Caco-2 (cell line): Measurements from ENCODE around the gene SH3BP2. TPM values are rescaled to one million over a fixed set of nuclear protein-coding genes. Genes with fewer than 3 reads are reported as not detected.

Source experiments
- BruUV-seq: library from RNA; stranded (reverse); fragments of 400-500 nt; replicated peaks from 2 replicates; lab custom pipeline; 2021; lab: Mats Ljungman, UMichigan
- CTCF ChIA-PET: fragments of 300-600 bp; sonication (Branson Sonifier 250); formaldehyde crosslinking; loops from one replicate; lab custom pipeline; 2022; ENCODE audit warnings: antibody characterized with exemption; lab: Charles Lee
- POLR2A ChIA-PET: fragments of 300-600 bp; sonication (Branson Sonifier 250); formaldehyde crosslinking; loops from one replicate; lab custom pipeline; 2022; ENCODE audit warnings: antibody characterized with exemption; lab: Charles Lee
- DNase-seq, 2 experiments: peaks; one replicate each; pipeline versions ENCODE4 v3.0.0 to v3.0.0-alpha.2; 2020 to 2022
- H3K27me3 ChIP-seq: replicated peaks from 2 replicates; pipeline ENCODE4 v1.6.0; 2011; ENCODE audit warnings: low read length; ENCODE audit not compliant: control insufficient read depth, insufficient read depth
- H3K36me3 ChIP-seq: 2 replicates; pipeline ENCODE4 v1.5.1; 2011; ENCODE audit warnings: low read length; ENCODE audit not compliant: control insufficient read depth, insufficient read depth
- H3K4me1 ChIP-seq: fragments of 250-450 bp; sonication (Bioruptor Pico); 2 replicates; pipeline ENCODE4 v1.5.1; 2020; ENCODE audit warnings: mild to moderate bottlenecking
- H3K4me3 ChIP-seq: 2 replicates; pipeline ENCODE4 v1.5.1; 2011; ENCODE audit warnings: low read depth, mild to moderate bottlenecking, control low read depth, low read length
- H3K9me3 ChIP-seq: fragments of 250-450 bp; sonication (Bioruptor Pico); 2 replicates; pipeline ENCODE4 v1.5.1; 2020; ENCODE audit warnings: mild to moderate bottlenecking, moderate library complexity
- H3K27ac Mint-ChIP-seq: one replicate; pipeline ENCODE4 v1.8.0; 2022; ENCODE audit warnings: mixed read lengths; ENCODE audit not compliant: unreplicated experiment
- H3K27me3 Mint-ChIP-seq: one replicate; pipeline ENCODE4 v1.8.0; 2022; ENCODE audit warnings: mixed read lengths; ENCODE audit not compliant: insufficient read depth, unreplicated experiment
- H3K36me3 Mint-ChIP-seq: one replicate; pipeline ENCODE4 v1.8.0; 2022; ENCODE audit warnings: mild to moderate bottlenecking, mixed read lengths; ENCODE audit not compliant: insufficient read depth, unreplicated experiment
- H3K4me1 Mint-ChIP-seq: one replicate; pipeline ENCODE4 v1.8.0; 2022; ENCODE audit warnings: low read depth, mixed read lengths; ENCODE audit not compliant: unreplicated experiment
- H3K4me3 Mint-ChIP-seq: one replicate; pipeline ENCODE4 v1.8.0; 2022; ENCODE audit warnings: mild to moderate bottlenecking, moderate library complexity, mixed read lengths; ENCODE audit not compliant: unreplicated experiment
- H3K9me3 Mint-ChIP-seq: one replicate; pipeline ENCODE4 v1.8.0; 2022; ENCODE audit warnings: mixed read lengths; ENCODE audit not compliant: unreplicated experiment
- intact Hi-C: fragments of 100-400 bp; cut with micrococcal nuclease; formaldehyde crosslinking; loops from one replicate; pipeline ENCODE4 v1.10.0; 2022; ENCODE audit not compliant: unreplicated experiment
- total RNA-seq: library from RNA; stranded (reverse); gene quantifications from 2 replicates; pipeline ENCODE4 v1.2.3, GENCODE V29; 2022
- TF ChIP-seq, protein P1 (sequence below), 2 experiments: fragments of 200-600 bp in 1 of 2; IDR thresholded peaks; 1 replicate in 1 of 2; 2 replicates in 1 of 2; pipeline versions ENCODE4 v1.5.1 to v1.8.0; 2011 to 2022; ENCODE audit warnings: antibody characterized with exemption in 1 of 2, control low read depth in 1 of 2, inconsistent platforms in 1 of 2, low read depth in 1 of 2, low read length in 1 of 2, mild to moderate bottlenecking in 1 of 2, moderate library complexity in 1 of 2; ENCODE audit not compliant: insufficient read depth in 1 of 2, severe bottlenecking in 1 of 2, unreplicated experiment in 1 of 2

SH3BP2 gene
- total RNA-seq, 1 experiment from 2014 or later = 44.4 TPM

DNA sequence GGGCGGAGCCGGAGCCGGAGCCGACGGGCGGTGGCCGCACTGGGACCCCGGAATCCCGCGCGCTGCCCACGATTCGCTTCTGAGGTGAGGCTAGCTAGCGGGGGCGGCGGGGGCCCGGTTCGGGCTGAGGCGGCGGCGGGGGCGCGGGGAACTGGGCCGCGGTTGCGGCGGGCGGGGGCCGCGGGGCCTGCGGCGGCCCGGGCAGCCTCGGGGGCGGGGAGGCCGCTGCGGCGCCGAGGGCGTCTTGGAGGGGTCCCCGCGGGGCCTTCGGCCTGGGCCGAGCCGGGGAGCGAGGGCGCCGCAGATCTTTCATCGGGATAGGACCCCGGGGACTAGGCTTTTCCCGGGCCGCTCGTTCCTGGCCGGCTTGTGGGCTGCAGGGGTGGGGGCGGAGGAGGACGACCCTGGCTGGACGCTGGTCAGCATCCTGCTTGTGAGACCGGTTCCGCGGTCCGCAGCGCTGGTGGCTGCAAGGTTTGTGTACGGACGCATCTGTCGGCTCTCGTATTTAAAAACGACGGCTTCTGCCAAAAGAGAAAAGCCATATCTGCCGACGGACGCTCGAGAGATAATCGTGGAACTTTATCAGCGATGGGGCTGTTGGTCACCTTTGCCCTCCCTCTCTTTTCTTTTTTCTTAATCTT lies 51.2 kb downstream of the SH3BP2 start:
- intact Hi-C loops = no loop called here
- ChIA-PET CTCF (no interaction called here), POLR2A (interaction anchor here (0.6 kb wide), 1 partner anchor 51 kb away, joined by 4 read pairs; the partner anchor contains the start of gene SH3BP2)
- H3K4me1 ChIP-seq = peaks cover 27% of the 10 kb centered on the region
- H3K27me3 ChIP-seq = no peaks in the 10 kb centered on the region
- H3K9me3 Mint-ChIP-seq = no peaks in the 10 kb centered on the region
- H3K27me3 Mint-ChIP-seq = no peaks in the 10 kb centered on the region
- peaks cover 26% of the 10 kb centered on the region for H3K36me3 Mint-ChIP-seq
- DNase-seq = peak; percentile 68 to 72
- BruUV-seq = no TSS peak
- H3K27ac Mint-ChIP-seq = peak overlapping the region; percentile 92
- H3K4me3 Mint-ChIP-seq = peak overlapping the region; percentile 90
- H3K4me3 ChIP-seq = peak overlapping the region; percentile 90
- H3K9me3 ChIP-seq = no peaks in the 10 kb centered on the region
- no peaks in the 10 kb centered on the region for H3K36me3 ChIP-seq
- TF ChIP-seq, protein P1, sequence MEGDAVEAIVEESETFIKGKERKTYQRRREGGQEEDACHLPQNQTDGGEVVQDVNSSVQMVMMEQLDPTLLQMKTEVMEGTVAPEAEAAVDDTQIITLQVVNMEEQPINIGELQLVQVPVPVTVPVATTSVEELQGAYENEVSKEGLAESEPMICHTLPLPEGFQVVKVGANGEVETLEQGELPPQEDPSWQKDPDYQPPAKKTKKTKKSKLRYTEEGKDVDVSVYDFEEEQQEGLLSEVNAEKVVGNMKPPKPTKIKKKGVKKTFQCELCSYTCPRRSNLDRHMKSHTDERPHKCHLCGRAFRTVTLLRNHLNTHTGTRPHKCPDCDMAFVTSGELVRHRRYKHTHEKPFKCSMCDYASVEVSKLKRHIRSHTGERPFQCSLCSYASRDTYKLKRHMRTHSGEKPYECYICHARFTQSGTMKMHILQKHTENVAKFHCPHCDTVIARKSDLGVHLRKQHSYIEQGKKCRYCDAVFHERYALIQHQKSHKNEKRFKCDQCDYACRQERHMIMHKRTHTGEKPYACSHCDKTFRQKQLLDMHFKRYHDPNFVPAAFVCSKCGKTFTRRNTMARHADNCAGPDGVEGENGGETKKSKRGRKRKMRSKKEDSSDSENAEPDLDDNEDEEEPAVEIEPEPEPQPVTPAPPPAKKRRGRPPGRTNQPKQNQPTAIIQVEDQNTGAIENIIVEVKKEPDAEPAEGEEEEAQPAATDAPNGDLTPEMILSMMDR (IDR thresholded peaks at IDR 0.05; ENCODE audit: insufficient read depth in 1 of 2, low read depth in 1 of 2, low read length in 1 of 2, severe bottlenecking in 1 of 2, unreplicated experiment in 1 of 2) = no peak
- peaks cover 34% of the 10 kb centered on the region for H3K4me1 Mint-ChIP-seq

DNA sequence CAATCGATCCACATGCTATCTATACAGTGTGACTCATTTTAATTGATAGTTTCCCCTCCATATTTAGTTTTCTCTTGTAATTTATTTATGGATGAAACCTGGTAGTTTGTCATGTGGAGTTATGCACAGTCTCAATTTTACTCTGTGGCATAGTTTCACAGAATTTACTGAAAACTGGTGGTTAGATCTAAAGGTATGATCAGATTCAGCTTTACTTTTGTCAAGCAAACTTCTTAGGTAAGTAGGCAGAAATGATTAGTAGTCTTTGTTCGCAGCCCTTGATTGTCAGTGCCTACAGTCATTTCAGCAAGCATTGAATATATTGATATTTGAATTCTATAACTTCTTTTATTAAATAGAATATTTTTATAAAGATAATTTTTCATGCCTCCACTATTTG lies 53.3 kb downstream of the SH3BP2 start:
- H3K4me3 Mint-ChIP-seq = peak overlapping the region; percentile 90
- peaks cover 39% of the 10 kb centered on the region for H3K4me1 ChIP-seq
- ChIA-PET POLR2A (no interaction called here), CTCF (no interaction called here)
- no peak overlapping the region for H3K4me3 ChIP-seq
- H3K27me3 ChIP-seq = no peaks in the 10 kb centered on the region
- no peaks in the 10 kb centered on the region for H3K36me3 ChIP-seq
- peaks cover 26% of the 10 kb centered on the region for H3K36me3 Mint-ChIP-seq
- peaks cover 43% of the 10 kb centered on the region for H3K4me1 Mint-ChIP-seq
- intact Hi-C loops = no loop called here
- no TSS peak for BruUV-seq
- no peaks in the 10 kb centered on the region for H3K9me3 ChIP-seq
- no peak for DNase-seq
- TF ChIP-seq, protein P1 (IDR thresholded peaks at IDR 0.05; ENCODE audit: insufficient read depth in 1 of 2, low read depth in 1 of 2, low read length in 1 of 2, severe bottlenecking in 1 of 2, unreplicated experiment in 1 of 2) = no peak
- H3K27me3 Mint-ChIP-seq = no peaks in the 10 kb centered on the region
- H3K9me3 Mint-ChIP-seq = no peaks in the 10 kb centered on the region
- peak overlapping the region; percentile 59 for H3K27ac Mint-ChIP-seq

DNA sequence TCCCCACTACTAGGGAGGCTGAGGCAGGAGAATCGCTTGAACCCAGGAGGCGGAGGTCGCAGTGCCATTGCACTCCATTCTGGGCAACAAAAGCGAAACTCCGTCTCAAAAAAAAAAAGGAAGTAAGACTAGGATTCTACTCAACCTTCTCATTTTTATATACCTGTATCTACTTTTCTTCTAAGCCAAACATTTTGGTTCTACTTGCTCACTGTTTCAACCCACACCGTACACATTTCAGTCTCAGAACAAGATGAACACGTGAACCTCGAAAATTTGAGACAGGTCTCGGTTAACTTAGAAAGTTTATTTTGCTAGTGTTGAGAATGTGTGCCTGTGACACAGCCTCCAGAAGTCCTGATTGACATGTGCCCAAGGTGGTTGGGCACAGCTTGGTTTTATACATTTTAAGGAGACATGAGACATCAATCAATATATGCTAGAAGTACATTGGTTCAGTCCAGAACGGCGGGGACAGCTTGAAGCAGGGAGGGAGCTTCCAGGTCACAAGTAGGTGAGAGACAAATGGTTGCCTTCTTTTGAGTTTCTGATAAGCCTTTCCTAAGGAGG lies 54.5 kb downstream of the SH3BP2 start:
- no peak for DNase-seq
- Histone ChIP-seq H3K27me3 (no peaks in the 10 kb centered on the region), H3K36me3 (no peaks in the 10 kb centered on the region), H3K4me1 (peaks cover 39% of the 10 kb centered on the region), H3K9me3 (no peaks in the 10 kb centered on the region), H3K4me3 (no peak overlapping the region)
- H3K9me3 Mint-ChIP-seq = no peaks in the 10 kb centered on the region
- intact Hi-C loops = no loop called here
- ChIA-PET POLR2A (no interaction called here), CTCF (no interaction called here)
- peak overlapping the region; percentile 12 for H3K4me3 Mint-ChIP-seq
- no TSS peak for BruUV-seq
- peaks cover 25% of the 10 kb centered on the region for H3K36me3 Mint-ChIP-seq
- H3K27ac Mint-ChIP-seq = peak overlapping the region; percentile 66
- no peaks in the 10 kb centered on the region for H3K27me3 Mint-ChIP-seq
- TF ChIP-seq, protein P1 (IDR thresholded peaks at IDR 0.05; ENCODE audit: insufficient read depth in 1 of 2, low read depth in 1 of 2, low read length in 1 of 2, severe bottlenecking in 1 of 2, unreplicated experiment in 1 of 2) = no peak
- H3K4me1 Mint-ChIP-seq = peaks cover 49% of the 10 kb centered on the region
